Tibial artery (tissue), 4 donors: ENCODE measurements around the gene PPIL4.

Experiments used
- DNase-seq, 2 donors: peaks; one replicate each; pipeline ENCODE4 v3.0.0-alpha.2; 2019
- H3K27ac ChIP-seq, 2 donors: fragments of 200-600 bp; sonication (generic) in 1 of 2; 1 replicate in 1 of 2; 2 replicates in 1 of 2; pipeline ENCODE4 v1.5.1; 2018 to 2019; ENCODE audit warnings: mild to moderate bottlenecking in 1 of 2
- H3K27me3 ChIP-seq, 2 donors: fragments of 200-600 bp; sonication (generic) in 1 of 2; one replicate each; pipeline versions ENCODE4 v1.5.1 to v1.6.0; 2016 to 2019
- H3K36me3 ChIP-seq, 3 donors: fragments of 200-600 bp; sonication (generic) in 2 of 3; one replicate each; pipeline ENCODE4 v1.5.1; 2016 to 2019; ENCODE audit warnings: mild to moderate bottlenecking in 2 of 3
- H3K4me1 ChIP-seq, 4 donors: fragments of 200-600 bp; sonication (generic) in 2 of 4; 1 replicate in 3 of 4; 2 replicates in 1 of 4; pipeline ENCODE4 v1.5.1; 2016 to 2019
- H3K4me3 ChIP-seq, 2 donors: fragments of 200-600 bp; sonication (generic) in 1 of 2; 1 replicate in 1 of 2; 2 replicates in 1 of 2; pipeline ENCODE4 v1.5.1; 2018 to 2019; ENCODE audit warnings: mild to moderate bottlenecking in 2 of 2
- H3K9me3 ChIP-seq, 3 donors: fragments of 200-600 bp; sonication (generic) in 1 of 3; one replicate each; pipeline ENCODE4 v1.5.1; 2016 to 2019
- CTCF ChIP-seq, 2 experiments: fragments of 200-600 bp in 1 of 2; fragments of 450-650 bp in 1 of 2; IDR thresholded peaks; one replicate each; pipeline ENCODE4 v1.5.1; 2017 to 2019; ENCODE audit warnings: antibody characterized with exemption in 2 of 2, mild to moderate bottlenecking in 1 of 2, moderate library complexity in 1 of 2
- intact Hi-C: fragments of 100-400 bp; cut with DNase I; formaldehyde crosslinking; loops from one replicate; pipeline ENCODE4 v1.15.0; 2023; ENCODE audit warnings: low total_unique reads

Gene PPIL4

GRCh38 chr6:149474108-149474935 lies 71.5 kb downstream of the PPIL4 start:
- DNase-seq = no peak
- H3K4me3 ChIP-seq = no peak overlapping the region
- intact Hi-C loops = no loop called here
- H3K4me1 ChIP-seq = no peaks in the 10 kb centered on the region
- no peak overlapping the region for H3K27ac ChIP-seq
- no peaks in the 10 kb centered on the region for H3K36me3 ChIP-seq
- H3K27me3 ChIP-seq = peaks cover 0 to 7% of the 10 kb centered on the region in 2 donors
- TF ChIP-seq CTCF (IDR thresholded peaks at IDR 0.05) = no peak
- no peaks in the 10 kb centered on the region for H3K9me3 ChIP-seq

- DNase-seq = no peak
- intact Hi-C loops = no loop called here
- no peaks in the 10 kb centered on the region for H3K36me3 ChIP-seq
Observed at GRCh38 chr6:149473080-149474052, 72.5 kb downstream of the PPIL4 start.

GRCh38 chr6:149472241-149472640 lies 73.6 kb downstream of the PPIL4 start:
- intact Hi-C loops = no loop called here
- DNase-seq = no peak
- no peak overlapping the region for H3K27ac ChIP-seq
- TF ChIP-seq CTCF (IDR thresholded peaks at IDR 0.05) = no peak
- H3K27me3 ChIP-seq = no peaks in the 10 kb centered on the region
- H3K9me3 ChIP-seq = no peaks in the 10 kb centered on the region
- H3K4me1 ChIP-seq = no peaks in the 10 kb centered on the region
- no peak overlapping the region for H3K4me3 ChIP-seq
- no peaks in the 10 kb centered on the region for H3K36me3 ChIP-seq

More at GRCh38 chr6:149473080-149474052, 72.5 kb downstream of the PPIL4 start:
- Histone ChIP-seq H3K27me3 (peaks cover 0 to 2% of the 10 kb centered on the region in 2 donors), H3K4me1 (no peaks in the 10 kb centered on the region), H3K4me3 (no peak overlapping the region), H3K27ac (no peak overlapping the region), H3K9me3 (no peaks in the 10 kb centered on the region)
- TF ChIP-seq CTCF (IDR thresholded peaks at IDR 0.05) = no peak

GRCh38 chr6:149471801-149472200 lies 74.0 kb downstream of the PPIL4 start:
- Histone ChIP-seq H3K4me1 (no peaks in the 10 kb centered on the region), H3K9me3 (no peaks in the 10 kb centered on the region), H3K36me3 (no peaks in the 10 kb centered on the region), H3K4me3 (no peak overlapping the region), H3K27ac (no peak overlapping the region), H3K27me3 (peaks cover 0 to 3% of the 10 kb centered on the region in 2 donors)
- DNase-seq = no peak
- intact Hi-C loops = no loop called here
- TF ChIP-seq CTCF (IDR thresholded peaks at IDR 0.05) = no peak

- no peak overlapping the region for H3K4me3 ChIP-seq
- H3K9me3 ChIP-seq = no peaks in the 10 kb centered on the region
- TF ChIP-seq CTCF (IDR thresholded peaks at IDR 0.05) = no peak
- intact Hi-C loops = no loop called here
- no peak overlapping the region for H3K27ac ChIP-seq
- H3K27me3 ChIP-seq = peaks cover 0 to 8% of the 10 kb centered on the region in 2 donors
- H3K36me3 ChIP-seq = no peaks in the 10 kb centered on the region
- no peaks in the 10 kb centered on the region for H3K4me1 ChIP-seq
- DNase-seq = no peak
Observed at GRCh38 chr6:149470948-149471347, 74.9 kb downstream of the PPIL4 start.
